Measurements from ENCODE around the gene QPRT. TPM values are rescaled to one million over a fixed set of nuclear protein-coding genes. Genes with fewer than 3 reads are reported as not detected.
A peak's percentile ranks its signal among the peaks of the same experiment; 100 is the strongest.

QPRT gene
- total RNA-seq, 1 experiment from 2014 or later: 310 TPM

DNA sequence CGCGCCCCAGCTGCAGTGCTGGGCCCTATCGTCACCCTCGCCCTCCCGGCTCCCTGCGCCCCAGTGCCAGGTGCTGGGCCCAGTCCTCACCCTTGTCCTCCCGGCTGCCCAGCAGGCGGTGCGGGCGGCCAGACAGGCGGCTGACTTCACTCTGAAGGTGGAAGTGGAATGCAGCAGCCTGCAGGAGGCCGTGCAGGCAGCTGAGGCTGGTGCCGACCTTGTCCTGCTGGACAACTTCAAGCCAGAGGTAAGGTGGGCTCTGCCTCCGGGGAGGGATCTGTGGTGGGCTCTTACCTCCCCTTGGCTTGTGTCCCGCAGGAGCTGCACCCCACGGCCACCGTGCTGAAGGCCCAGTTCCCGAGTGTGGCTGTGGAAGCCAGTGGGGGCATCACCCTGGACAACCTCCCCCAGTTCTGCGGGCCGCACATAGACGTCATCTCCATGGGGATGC is 17.9 kb downstream of the QPRT start:
- no TSS peak for BruUV-seq (replicated peaks)

GRCh38 chr16:29697391-29697790 is 18.4 kb downstream of the QPRT start:
- ChIA-PET POLR2A (ENCODE audit: unreplicated experiment) (no interaction called here), CTCF (no interaction called here)
- no peaks in the 10 kb centered on the region for H3K27me3 ChIP-seq (ENCODE audit: insufficient read depth, low read depth)
- H3K4me1 ChIP-seq (replicated peaks; ENCODE audit: insufficient read depth): peaks cover 7% of the 10 kb centered on the region; the same call in 1 of the 2 replicates
- intact Hi-C loops (cut with micrococcal nuclease; ENCODE audit: unreplicated experiment): no loop called here
- no peak for TF ChIP-seq EZH2 (IDR thresholded peaks at IDR 0.05; ENCODE audit: low read depth)
- TF ChIP-seq, protein P1, sequence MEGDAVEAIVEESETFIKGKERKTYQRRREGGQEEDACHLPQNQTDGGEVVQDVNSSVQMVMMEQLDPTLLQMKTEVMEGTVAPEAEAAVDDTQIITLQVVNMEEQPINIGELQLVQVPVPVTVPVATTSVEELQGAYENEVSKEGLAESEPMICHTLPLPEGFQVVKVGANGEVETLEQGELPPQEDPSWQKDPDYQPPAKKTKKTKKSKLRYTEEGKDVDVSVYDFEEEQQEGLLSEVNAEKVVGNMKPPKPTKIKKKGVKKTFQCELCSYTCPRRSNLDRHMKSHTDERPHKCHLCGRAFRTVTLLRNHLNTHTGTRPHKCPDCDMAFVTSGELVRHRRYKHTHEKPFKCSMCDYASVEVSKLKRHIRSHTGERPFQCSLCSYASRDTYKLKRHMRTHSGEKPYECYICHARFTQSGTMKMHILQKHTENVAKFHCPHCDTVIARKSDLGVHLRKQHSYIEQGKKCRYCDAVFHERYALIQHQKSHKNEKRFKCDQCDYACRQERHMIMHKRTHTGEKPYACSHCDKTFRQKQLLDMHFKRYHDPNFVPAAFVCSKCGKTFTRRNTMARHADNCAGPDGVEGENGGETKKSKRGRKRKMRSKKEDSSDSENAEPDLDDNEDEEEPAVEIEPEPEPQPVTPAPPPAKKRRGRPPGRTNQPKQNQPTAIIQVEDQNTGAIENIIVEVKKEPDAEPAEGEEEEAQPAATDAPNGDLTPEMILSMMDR (conservative IDR thresholded peaks at IDR 0.05): no peak
- DNase-seq: no peak
- H3K27ac ChIP-seq: no peak overlapping the region
- H3F3A ChIP-seq (ENCODE audit: insufficient read depth, low read depth): peaks cover 50% of the 10 kb centered on the region
- H3K9me2 ChIP-seq (ENCODE audit: insufficient read depth): no peaks in the 10 kb centered on the region
- H2AFZ ChIP-seq: no peak overlapping the region
- no peak overlapping the region for H3K4me3 ChIP-seq
- TSS peak; percentile 47 for BruUV-seq (replicated peaks)
- H3K79me2 ChIP-seq (ENCODE audit: low read depth): no peaks in the 10 kb centered on the region
- no peaks in the 10 kb centered on the region; the same call in 1 of the 2 replicates for H3K9me3 ChIP-seq (ENCODE audit: insufficient read depth, low read depth)
- H4K20me1 ChIP-seq (ENCODE audit: insufficient read depth): peaks cover 37% of the 10 kb centered on the region
- no peak overlapping the region for H3K4me2 ChIP-seq
- peaks cover 10% of the 10 kb centered on the region; the same call in 1 of the 2 replicates for H3K36me3 ChIP-seq (ENCODE audit: low read depth)

More for the DNA sequence above, 17.9 kb downstream of the QPRT start:
- POLR2A ChIA-PET (ENCODE audit: unreplicated experiment): no interaction called here
- Histone ChIP-seq H3K9me3 (ENCODE audit: insufficient read depth, low read depth) (no peaks in the 10 kb centered on the region; the same call in 1 of the 2 replicates), H3K36me3 (ENCODE audit: low read depth) (peaks cover 10% of the 10 kb centered on the region; the same call in 1 of the 2 replicates), H3K4me2 (no peak overlapping the region), H3K27me3 (ENCODE audit: insufficient read depth, low read depth) (no peaks in the 10 kb centered on the region), H3K4me1 (replicated peaks; ENCODE audit: insufficient read depth) (peaks cover 5% of the 10 kb centered on the region; the same call in 1 of the 2 replicates), H3K4me3 (no peak overlapping the region), H3K79me2 (ENCODE audit: low read depth) (peaks cover under 1% of the 10 kb centered on the region), H3K9me2 (ENCODE audit: insufficient read depth) (no peaks in the 10 kb centered on the region), H2AFZ (no peak overlapping the region), H3F3A (ENCODE audit: insufficient read depth, low read depth) (peaks cover 50% of the 10 kb centered on the region), H4K20me1 (ENCODE audit: insufficient read depth) (peaks cover 39% of the 10 kb centered on the region), H3K27ac (no peak overlapping the region)
- no peak for TF ChIP-seq EZH2 (IDR thresholded peaks at IDR 0.05; ENCODE audit: low read depth)
- TF ChIP-seq, protein P1 (conservative IDR thresholded peaks at IDR 0.05): no peak
- intact Hi-C loops (cut with micrococcal nuclease; ENCODE audit: unreplicated experiment): no loop called here
- no peak for DNase-seq
- CTCF ChIA-PET: no interaction called here

DNA sequence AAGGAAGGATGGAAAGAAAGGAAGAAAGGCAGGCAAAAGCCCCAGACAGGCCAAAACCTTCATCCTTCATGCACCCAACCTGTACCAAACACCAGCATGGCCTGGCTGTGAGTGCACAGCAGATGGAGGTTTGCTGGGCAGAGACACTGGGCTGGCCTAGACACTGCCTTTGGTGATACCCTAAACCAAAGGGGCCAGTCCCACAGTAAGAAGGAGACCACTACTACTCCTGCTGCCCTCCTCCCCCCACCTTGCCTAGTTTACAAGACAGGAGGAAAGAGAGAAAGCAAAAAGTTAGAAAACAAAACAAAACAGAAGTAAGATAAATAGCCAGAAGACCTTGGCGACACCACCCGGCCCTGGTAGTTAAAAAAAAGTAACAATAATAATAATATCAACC is 19.1 kb downstream of the QPRT start:
- CTCF ChIA-PET: no interaction called here
- Histone ChIP-seq H3K4me3 (no peak overlapping the region), H3K4me2 (no peak overlapping the region), H3F3A (ENCODE audit: insufficient read depth, low read depth) (peaks cover 50% of the 10 kb centered on the region), H3K9me2 (ENCODE audit: insufficient read depth) (no peaks in the 10 kb centered on the region), H3K4me1 (replicated peaks; ENCODE audit: insufficient read depth) (peaks cover 7% of the 10 kb centered on the region; the same call in 1 of the 2 replicates), H3K27me3 (ENCODE audit: insufficient read depth, low read depth) (no peaks in the 10 kb centered on the region), H3K27ac (no peak overlapping the region), H3K79me2 (ENCODE audit: low read depth) (no peaks in the 10 kb centered on the region), H3K36me3 (ENCODE audit: low read depth) (peaks cover 10% of the 10 kb centered on the region; the same call in 1 of the 2 replicates), H2AFZ (no peak overlapping the region), H3K9me3 (ENCODE audit: insufficient read depth, low read depth) (no peaks in the 10 kb centered on the region; the same call in 1 of the 2 replicates), H4K20me1 (ENCODE audit: insufficient read depth) (peaks cover 30% of the 10 kb centered on the region)
- intact Hi-C loops (cut with micrococcal nuclease; ENCODE audit: unreplicated experiment): no loop called here
- DNase-seq: no peak
- TF ChIP-seq, protein P1 (conservative IDR thresholded peaks at IDR 0.05): no peak
- POLR2A ChIA-PET (ENCODE audit: unreplicated experiment): no interaction called here
- no TSS peak for BruUV-seq (replicated peaks)
